Activated T-helper 1 cell treated with anti-CD3 and anti-CD28 coated beads, Interleukin-2, amount 50 U/mL, for 16 hours (primary cell): ENCODE data around the gene UBTF.
A peak's percentile ranks its signal among the peaks of the same experiment; 100 is the strongest.

Experiments
- DNase-seq, 2 donors: peaks; one replicate each; pipeline ENCODE4 v3.0.0-alpha.2; 2020; ENCODE audit warnings: low read depth in 1 of 2, low spot score in 1 of 2

The UBTF gene, protein sequence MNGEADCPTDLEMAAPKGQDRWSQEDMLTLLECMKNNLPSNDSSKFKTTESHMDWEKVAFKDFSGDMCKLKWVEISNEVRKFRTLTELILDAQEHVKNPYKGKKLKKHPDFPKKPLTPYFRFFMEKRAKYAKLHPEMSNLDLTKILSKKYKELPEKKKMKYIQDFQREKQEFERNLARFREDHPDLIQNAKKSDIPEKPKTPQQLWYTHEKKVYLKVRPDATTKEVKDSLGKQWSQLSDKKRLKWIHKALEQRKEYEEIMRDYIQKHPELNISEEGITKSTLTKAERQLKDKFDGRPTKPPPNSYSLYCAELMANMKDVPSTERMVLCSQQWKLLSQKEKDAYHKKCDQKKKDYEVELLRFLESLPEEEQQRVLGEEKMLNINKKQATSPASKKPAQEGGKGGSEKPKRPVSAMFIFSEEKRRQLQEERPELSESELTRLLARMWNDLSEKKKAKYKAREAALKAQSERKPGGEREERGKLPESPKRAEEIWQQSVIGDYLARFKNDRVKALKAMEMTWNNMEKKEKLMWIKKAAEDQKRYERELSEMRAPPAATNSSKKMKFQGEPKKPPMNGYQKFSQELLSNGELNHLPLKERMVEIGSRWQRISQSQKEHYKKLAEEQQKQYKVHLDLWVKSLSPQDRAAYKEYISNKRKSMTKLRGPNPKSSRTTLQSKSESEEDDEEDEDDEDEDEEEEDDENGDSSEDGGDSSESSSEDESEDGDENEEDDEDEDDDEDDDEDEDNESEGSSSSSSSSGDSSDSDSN

GRCh38 chr17:44219616-44220212 lies at the start of gene UBTF:
UBTF (minus strand) TSS chr17:44219675; CDS start chr17:44218229, 1,446 bp downstream.
- DNase-seq = peak; percentile 49 to 59

DNA sequence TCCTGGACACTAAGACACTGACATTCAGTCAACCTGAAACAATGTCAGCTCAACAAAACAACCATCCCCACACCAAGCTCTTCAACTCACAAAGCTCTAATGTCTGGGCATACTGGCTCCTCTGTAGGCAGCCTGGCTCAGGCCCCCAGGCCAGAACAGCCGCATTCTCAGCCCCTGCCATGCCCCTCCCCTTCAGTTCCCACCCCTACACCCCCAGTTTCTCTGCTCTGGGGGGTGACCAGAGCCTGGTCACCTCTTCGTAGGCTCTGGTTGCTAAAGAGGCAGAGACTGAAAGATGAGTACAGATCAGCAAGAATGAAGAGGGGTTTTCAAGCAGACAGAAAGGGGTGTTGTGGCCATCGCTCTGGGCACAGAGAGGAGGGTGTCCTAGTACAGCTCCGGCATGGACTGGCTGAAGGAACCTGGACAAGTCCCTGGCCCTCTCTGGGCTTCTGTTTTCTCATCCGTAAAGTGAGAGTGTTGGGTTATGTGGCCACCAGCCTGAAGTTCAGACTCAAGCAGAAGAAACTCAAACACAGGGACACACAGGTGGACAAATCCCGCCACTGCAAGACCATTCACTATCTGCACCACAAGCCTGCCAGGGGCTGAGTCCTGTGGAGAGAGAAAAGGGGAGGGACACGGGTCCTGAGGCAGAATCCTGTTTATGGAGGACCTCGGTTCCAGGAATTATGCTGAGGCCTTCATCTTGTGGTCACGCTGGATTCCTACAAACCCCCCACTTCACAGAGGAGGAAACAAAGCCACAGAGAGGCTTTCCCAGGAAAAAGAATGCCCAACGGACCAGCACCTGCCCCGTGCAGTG lies 49.4 kb upstream of the UBTF start:
- DNase-seq = no peak

GRCh38 chr17:44267818-44268490 lies 48.5 kb upstream of the UBTF start, which contains the start of gene SLC4A1:
SLC4A1 (minus strand) TSS chr17:44268135; CDS start chr17:44262866, 5,269 bp downstream.
- no peak for DNase-seq

- no peak for DNase-seq
Observed at GRCh38 chr17:44267165-44267455, 47.6 kb upstream of the UBTF start.

GRCh38 chr17:44266402-44267164 lies 47.1 kb upstream of the UBTF start:
- no peak for DNase-seq

- DNase-seq = no peak
Observed at GRCh38 chr17:44263345-44263902, 43.9 kb upstream of the UBTF start.

GRCh38 chr17:44262654-44263225 lies 43.3 kb upstream of the UBTF start:
- DNase-seq = no peak

- DNase-seq = no peak
Observed at GRCh38 chr17:44260296-44260695, 40.8 kb upstream of the UBTF start.

- no peak for DNase-seq
Observed at GRCh38 chr17:44258811-44259351, 39.4 kb upstream of the UBTF start.

- DNase-seq = no peak
Observed at GRCh38 chr17:44257815-44258760, 38.6 kb upstream of the UBTF start.

DNA sequence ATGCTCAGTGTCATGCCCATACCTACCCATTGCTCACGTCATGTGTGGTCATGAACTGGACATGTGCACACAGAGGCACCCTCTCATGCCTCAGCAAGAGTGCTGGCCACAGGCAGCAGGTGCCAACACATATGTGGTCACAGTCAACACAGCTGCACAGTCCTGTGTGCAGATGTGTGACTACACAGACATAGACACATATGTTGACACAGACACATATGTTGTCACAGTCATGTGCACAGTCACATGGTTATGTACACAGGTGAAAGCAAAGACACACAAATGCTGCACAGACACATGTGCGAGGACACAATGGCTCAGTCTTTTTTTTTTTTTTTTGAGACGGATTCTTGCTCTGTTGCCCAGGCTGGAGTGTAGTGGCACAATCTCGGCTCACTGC lies 37.2 kb upstream of the UBTF start:
- DNase-seq = no peak

- DNase-seq = no peak
Observed at GRCh38 chr17:44255915-44256314, 36.4 kb upstream of the UBTF start.

- no peak for DNase-seq
Observed at GRCh38 chr17:44254361-44255095, 35.1 kb upstream of the UBTF start.

DNA sequence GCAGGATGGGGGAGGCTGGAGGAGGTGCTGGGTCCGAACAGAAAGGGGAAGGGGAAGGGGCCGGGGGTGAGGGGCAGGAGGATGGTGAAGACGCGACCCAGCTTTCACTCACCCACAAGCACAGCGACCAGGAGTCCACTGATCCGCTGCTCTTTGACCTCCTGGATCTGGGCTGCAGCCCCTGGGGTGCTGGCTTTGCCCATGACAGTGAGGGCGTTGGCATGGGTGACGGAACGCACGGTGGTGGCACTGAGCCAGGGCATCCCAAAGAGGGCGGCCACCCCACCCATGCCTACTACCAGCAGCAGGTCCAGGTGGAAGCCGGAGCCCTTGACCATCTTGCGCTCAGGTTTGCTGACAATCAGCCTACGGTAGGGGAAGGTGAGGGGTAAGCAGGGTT lies 33.5 kb upstream of the UBTF start:
- DNase-seq = no peak

DNA sequence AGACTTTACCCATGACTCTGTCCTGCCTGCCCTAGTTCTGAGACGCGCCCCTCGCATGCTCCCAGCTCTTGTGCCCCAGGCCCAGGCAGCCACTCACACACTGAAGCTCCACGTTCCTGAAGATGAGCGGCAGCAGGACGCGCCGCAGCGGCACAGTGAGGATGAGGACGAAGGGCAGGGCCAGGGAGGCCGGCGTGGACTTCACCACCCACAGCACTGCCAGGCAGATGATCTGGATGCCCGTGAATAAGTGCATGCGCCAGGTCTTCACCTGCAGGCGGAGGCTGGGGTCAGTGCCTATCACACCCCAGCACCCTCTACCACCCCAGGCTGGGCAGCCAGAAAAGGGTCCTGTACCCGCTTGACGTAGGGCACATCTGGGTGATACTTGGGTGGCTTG lies 31.6 kb upstream of the UBTF start:
- DNase-seq = no peak

DNA sequence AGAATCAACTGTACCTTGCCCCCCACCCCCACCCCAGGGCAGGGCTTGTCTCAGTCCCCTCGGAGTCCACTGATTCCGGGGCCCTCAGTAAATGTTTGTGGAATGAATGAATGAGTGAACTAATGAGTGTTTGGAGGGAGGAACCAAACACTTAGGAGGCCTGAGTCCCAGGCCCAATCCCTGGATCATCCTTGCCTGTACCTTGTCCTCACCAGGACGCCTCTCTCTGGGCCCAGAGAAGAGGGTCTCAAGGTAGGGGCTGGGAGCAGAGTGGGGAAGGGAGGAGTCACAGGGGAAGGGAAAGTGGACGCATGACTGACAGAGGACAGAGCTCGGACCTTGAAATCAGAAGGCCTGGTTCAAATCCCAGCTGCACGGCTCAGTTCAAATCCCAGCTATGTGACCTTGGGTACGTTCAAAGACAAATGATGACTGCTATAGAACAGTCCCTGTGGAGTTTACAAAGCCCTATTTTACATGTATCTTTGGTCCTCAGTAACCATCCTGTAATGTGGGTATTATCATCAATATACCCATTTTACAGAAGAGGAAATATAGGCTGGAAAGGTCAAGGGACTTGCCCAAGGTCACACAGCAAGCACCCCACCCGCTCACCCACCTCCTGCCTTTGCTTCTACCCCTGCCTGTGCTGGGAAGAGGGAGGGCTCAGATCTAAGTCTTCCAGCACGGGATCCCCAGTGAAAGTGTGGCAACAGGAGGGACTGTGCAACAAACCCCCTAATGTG lies 30.2 kb upstream of the UBTF start:
- no peak for DNase-seq
